ENCODE measurements around the gene BBC3. TPM values are rescaled to one million over a fixed set of nuclear protein-coding genes. Genes with fewer than 3 reads are reported as not detected.

BBC3 gene
- polyA plus RNA-seq, 1 donor (not counting 4 experiments of a cell fraction or from before 2014, with no cell fraction given) = 1.1 TPM

- Histone ChIP-seq H3K27ac (ENCODE audit: control insufficient read depth, insufficient read depth, low read length) (no peak overlapping the region), H3K4me3 (ENCODE audit: control insufficient read depth in 2 of 3, extremely low read depth in 1 of 3, insufficient read depth in 2 of 3, low read depth in 1 of 3, low read length in 3 of 3) (no peak overlapping the region), H3K9ac (ENCODE audit: control insufficient read depth, extremely low read depth, insufficient read depth, low read length) (no peak overlapping the region), H3K27me3 (ENCODE audit: control insufficient read depth, extremely low read depth, insufficient read depth, low read length) (no peaks in the 10 kb centered on the region), H3K4me1 (ENCODE audit: control insufficient read depth, extremely low read depth, insufficient read depth, low read length) (peaks cover 3% of the 10 kb centered on the region), H3K9me3 (ENCODE audit: control insufficient read depth, low read depth, low read length) (no peaks in the 10 kb centered on the region), H4K20me1 (ENCODE audit: control insufficient read depth, extremely low read depth, insufficient read depth, low read length) (no peaks in the 10 kb centered on the region), H3K79me2 (ENCODE audit: control insufficient read depth, insufficient read depth, low read length) (peaks cover 6% of the 10 kb centered on the region), H3K9me1 (ENCODE audit: control insufficient read depth, extremely low read depth, insufficient read depth, low read length) (no peaks in the 10 kb centered on the region), H3K36me3 (ENCODE audit: control insufficient read depth in 2 of 2, extremely low read depth in 1 of 2, insufficient read depth in 2 of 2, low read length in 2 of 2) (peaks cover 6 to 11% of the 10 kb centered on the region in 2 experiments), H3K4me2 (ENCODE audit: control insufficient read depth, extremely low read depth, insufficient read depth, low read depth, low read length) (no peak overlapping the region), H2AFZ (ENCODE audit: control insufficient read depth, low read length) (no peak overlapping the region)
- TF ChIP-seq EZH2 (IDR thresholded peaks at IDR 0.05; ENCODE audit: low read length) = no peak
- no peak for TF ChIP-seq CTCF (optimal IDR thresholded peaks at IDR 0.05 in 1 of 3, IDR thresholded peaks at IDR 0.05 in 1 of 3, conservative IDR thresholded peaks at IDR 0.05 in 1 of 3; ENCODE audit: extremely low read depth in 1 of 3, insufficient read depth in 2 of 3, low read length in 3 of 3)
- DNase-seq (ENCODE audit: low read depth, low spot score) (no peak), FAIRE-seq (no peak)
- dilution Hi-C loops (cut with MboI; ENCODE audit: extremely low pct_ligation_motif_present, low sequenced_read_pairs) = no loop called here
Observed at GRCh38 chr19:47179653-47180310, 51.2 kb downstream of the BBC3 start.

- peaks cover 6 to 18% of the 10 kb centered on the region in 2 experiments for H3K36me3 ChIP-seq (ENCODE audit: control insufficient read depth in 2 of 2, extremely low read depth in 1 of 2, insufficient read depth in 2 of 2, low read length in 2 of 2)
Observed at GRCh38 chr19:47176627-47177090, 54.3 kb downstream of the BBC3 start.

More at GRCh38 chr19:47176627-47177090, 54.3 kb downstream of the BBC3 start:
- Histone ChIP-seq H3K9me1 (ENCODE audit: control insufficient read depth, extremely low read depth, insufficient read depth, low read length) (no peaks in the 10 kb centered on the region), H3K9ac (ENCODE audit: control insufficient read depth, extremely low read depth, insufficient read depth, low read length) (no peak overlapping the region), H3K9me3 (ENCODE audit: control insufficient read depth, low read depth, low read length) (no peaks in the 10 kb centered on the region), H3K79me2 (ENCODE audit: control insufficient read depth, insufficient read depth, low read length) (peaks cover 6% of the 10 kb centered on the region), H3K27me3 (ENCODE audit: control insufficient read depth, extremely low read depth, insufficient read depth, low read length) (no peaks in the 10 kb centered on the region), H3K27ac (ENCODE audit: control insufficient read depth, insufficient read depth, low read length) (no peak overlapping the region), H2AFZ (ENCODE audit: control insufficient read depth, low read length) (no peak overlapping the region), H3K4me1 (ENCODE audit: control insufficient read depth, extremely low read depth, insufficient read depth, low read length) (peaks cover 3% of the 10 kb centered on the region), H4K20me1 (ENCODE audit: control insufficient read depth, extremely low read depth, insufficient read depth, low read length) (no peaks in the 10 kb centered on the region), H3K4me2 (ENCODE audit: control insufficient read depth, extremely low read depth, insufficient read depth, low read depth, low read length) (no peak overlapping the region), H3K4me3 (ENCODE audit: control insufficient read depth in 2 of 3, extremely low read depth in 1 of 3, insufficient read depth in 2 of 3, low read depth in 1 of 3, low read length in 3 of 3) (no peak overlapping the region)
- DNase-seq (ENCODE audit: low read depth, low spot score) (no peak), FAIRE-seq (no peak)
- no peak for TF ChIP-seq EZH2 (IDR thresholded peaks at IDR 0.05; ENCODE audit: low read length)
- dilution Hi-C loops (cut with MboI; ENCODE audit: extremely low pct_ligation_motif_present, low sequenced_read_pairs) = no loop called here
